ENCODE measurements around the gene HDC. TPM values are rescaled to one million over a fixed set of nuclear protein-coding genes. Genes with fewer than 3 reads are reported as not detected.

The HDC gene
- total and polyA plus RNA-seq, 10 donors = 0.22 to 2.9 (median 1.3) TPM; not detected in 3

- H3K36me3 ChIP-seq = no peaks in the 10 kb centered on the region
- no peaks in the 10 kb centered on the region for H3K27me3 ChIP-seq (replicated peaks in 1 of 7)
- TF ChIP-seq POLR2AphosphoS5 (IDR thresholded peaks at IDR 0.05) (no peak), CTCF (IDR thresholded peaks at IDR 0.05 in 8 of 11, conservative IDR thresholded peaks at IDR 0.05 in 3 of 11) (no peak), POLR2A (IDR thresholded peaks at IDR 0.05) (no peak)
- intact Hi-C loops (cut with DNase I; ENCODE audit: low total_unique reads) = no loop called here
- WGBS, 5 donors = 93 to 100% (median 100%) methylated on average over 1 of the region's 1 CpG
- no peak for DNase-seq
- H3K4me3 ChIP-seq = no peak overlapping the region
- no peak overlapping the region for H3K27ac ChIP-seq
- H3K9me3 ChIP-seq = no peaks in the 10 kb centered on the region
- H3K4me1 ChIP-seq = peaks cover 0 to 25% (median 12%) of the 10 kb centered on the region in 6 donors
These were observed 21.4 kb downstream of the HDC start for GRCh38 chr15:50244153-50244552.

- WGBS, 5 donors = 76 to 82% (median 82%) methylated on average over 5 of the region's 5 CpGs
- H3K9me3 ChIP-seq = no peaks in the 10 kb centered on the region
- no peaks in the 10 kb centered on the region for H3K27me3 ChIP-seq (replicated peaks in 1 of 7)
These were observed 23.7 kb downstream of the HDC start for GRCh38 chr15:50241684-50242450.

GRCh38 chr15:50238255-50238654 is 27.3 kb downstream of the HDC start:
- H3K27ac ChIP-seq = no peak overlapping the region
- intact Hi-C loops (cut with DNase I; ENCODE audit: low total_unique reads) = no loop called here
- no peak overlapping the region for H3K4me3 ChIP-seq
- DNase-seq = no peak
- WGBS, 5 donors = 85 to 100% (median 90%) methylated on average over 2 of the region's 2 CpGs
- no peaks in the 10 kb centered on the region for H3K36me3 ChIP-seq
- H3K4me1 ChIP-seq = no peaks in the 10 kb centered on the region
- no peaks in the 10 kb centered on the region for H3K9me3 ChIP-seq
- TF ChIP-seq POLR2AphosphoS5 (IDR thresholded peaks at IDR 0.05) = no peak
- no peak for TF ChIP-seq CTCF (IDR thresholded peaks at IDR 0.05 in 8 of 11, conservative IDR thresholded peaks at IDR 0.05 in 3 of 11)
- no peak for TF ChIP-seq POLR2A (IDR thresholded peaks at IDR 0.05)
- H3K27me3 ChIP-seq (replicated peaks in 1 of 7) = no peaks in the 10 kb centered on the region

More at GRCh38 chr15:50241684-50242450, 23.7 kb downstream of the HDC start:
- Histone ChIP-seq H3K4me3 (no peak overlapping the region), H3K36me3 (no peaks in the 10 kb centered on the region), H3K4me1 (peaks cover 0 to 2% (median 0%) of the 10 kb centered on the region in 6 donors), H3K27ac (no peak overlapping the region)
- TF ChIP-seq CTCF (IDR thresholded peaks at IDR 0.05 in 8 of 11, conservative IDR thresholded peaks at IDR 0.05 in 3 of 11) (no peak), POLR2AphosphoS5 (IDR thresholded peaks at IDR 0.05) (no peak), POLR2A (IDR thresholded peaks at IDR 0.05) (no peak)
- intact Hi-C loops (cut with DNase I; ENCODE audit: low total_unique reads) = no loop called here
- no peak for DNase-seq

GRCh38 chr15:50236433-50236832 is 29.1 kb downstream of the HDC start:
- intact Hi-C loops (cut with DNase I; ENCODE audit: low total_unique reads) = no loop called here
- no peaks in the 10 kb centered on the region for H3K4me1 ChIP-seq
- H3K36me3 ChIP-seq = no peaks in the 10 kb centered on the region
- H3K27ac ChIP-seq = no peak overlapping the region
- no peak overlapping the region for H3K4me3 ChIP-seq
- DNase-seq = no peak
- 91 to 97% (median 95%) methylated on average over 9 of the region's 9 CpGs for WGBS, 5 donors
- TF ChIP-seq CTCF (IDR thresholded peaks at IDR 0.05 in 8 of 11, conservative IDR thresholded peaks at IDR 0.05 in 3 of 11) = no peak
- no peak for TF ChIP-seq POLR2A (IDR thresholded peaks at IDR 0.05)
- no peak for TF ChIP-seq POLR2AphosphoS5 (IDR thresholded peaks at IDR 0.05)
- H3K27me3 ChIP-seq (replicated peaks in 1 of 7) = no peaks in the 10 kb centered on the region
- H3K9me3 ChIP-seq = no peaks in the 10 kb centered on the region
